Stimulated activated CD8-positive, alpha-beta memory T cell treated with anti-CD3 and anti-CD28 coated beads, Interleukin-15, amount 100 ng/mL, for 24 hours (primary cell): ENCODE measurements around the gene LTF.
"Not testable (repeated sequence)": the region's sequence is repeated elsewhere in the genome, so short reads cannot be mapped to it uniquely, and the experiment has no call there.

Experiments
- DNase-seq: peaks from one replicate; pipeline ENCODE4 v3.0.0-alpha.2; 2020; ENCODE audit warnings: low read depth

The LTF gene

GRCh38 chr3:46440531-46441294, 24.0 kb downstream of the LTF start:
- DNase-seq: no peak

GRCh38 chr3:46438831-46439230, 25.9 kb downstream of the LTF start:
- no peak for DNase-seq

- no peak for DNase-seq
Observed at GRCh38 chr3:46435081-46435726, 29.5 kb downstream of the LTF start.

- no peak for DNase-seq
Observed at GRCh38 chr3:46433841-46434240, 30.9 kb downstream of the LTF start.

GRCh38 chr3:46433118-46433517, 31.6 kb downstream of the LTF start:
- DNase-seq: not testable (repeated sequence)

- not testable (repeated sequence) for DNase-seq
Observed at GRCh38 chr3:46431905-46432304, 32.8 kb downstream of the LTF start.

- DNase-seq: not testable (repeated sequence)
Observed at GRCh38 chr3:46430879-46431278, 33.8 kb downstream of the LTF start.

GRCh38 chr3:46429671-46430070, 35.0 kb downstream of the LTF start:
- no peak for DNase-seq

GRCh38 chr3:46429250-46429649, 35.5 kb downstream of the LTF start:
- no peak for DNase-seq

GRCh38 chr3:46427916-46428833, 36.5 kb downstream of the LTF start:
- DNase-seq: no peak

- DNase-seq: not testable (repeated sequence)
Observed at GRCh38 chr3:46427404-46427803, 37.3 kb downstream of the LTF start.

GRCh38 chr3:46426476-46426875, 38.2 kb downstream of the LTF start:
- DNase-seq: not testable (repeated sequence)

- DNase-seq: no peak
Observed at GRCh38 chr3:46423588-46423987, 41.1 kb downstream of the LTF start.

GRCh38 chr3:46422617-46423016, 42.1 kb downstream of the LTF start:
- no peak for DNase-seq

- no peak for DNase-seq
Observed at GRCh38 chr3:46420931-46421330, 43.8 kb downstream of the LTF start.

- no peak for DNase-seq
Observed at GRCh38 chr3:46419816-46420215, 44.9 kb downstream of the LTF start.

- no peak for DNase-seq
Observed at GRCh38 chr3:46417841-46418611, 46.7 kb downstream of the LTF start.

GRCh38 chr3:46416811-46417510, 47.7 kb downstream of the LTF start:
- DNase-seq: no peak

GRCh38 chr3:46416125-46416810, 48.4 kb downstream of the LTF start:
- DNase-seq: no peak

GRCh38 chr3:46414739-46415138, 50.0 kb downstream of the LTF start:
- DNase-seq: no peak

- DNase-seq: no peak
Observed at GRCh38 chr3:46413951-46414350, 50.8 kb downstream of the LTF start.
